Astrocyte (in vitro differentiated cells and primary cell): ENCODE data around the gene LUC7L3. TPM values are rescaled to one million over a fixed set of nuclear protein-coding genes. Genes with fewer than 3 reads are reported as not detected.

ENCODE experiments used
- DNase-seq: peaks from one replicate; pipeline ENCODE4 v3.0.0-alpha.2; 2010; ENCODE audit warnings: low read depth
- FAIRE-seq: peaks from 2 replicates; lab custom pipeline; 2011; peaks lifted over from hg19 to GRCh38; lab: Jason Lieb, UNC
- H2AFZ ChIP-seq: 2 replicates; pipeline ENCODE4 v1.6.0; 2012; ENCODE audit warnings: low read depth, low read length, inconsistent platforms
- H3K27ac ChIP-seq: 2 replicates; pipeline ENCODE4 v1.5.1; 2011; ENCODE audit warnings: low read depth, low read length, inconsistent platforms
- H3K27me3 ChIP-seq: 2 replicates; pipeline ENCODE4 v1.6.0; 2011; ENCODE audit warnings: low read length, inconsistent platforms; ENCODE audit not compliant: insufficient read depth
- H3K36me3 ChIP-seq: 2 replicates; pipeline ENCODE4 v1.5.1; 2011; ENCODE audit warnings: low read length, inconsistent platforms; ENCODE audit not compliant: insufficient read depth
- H3K4me1 ChIP-seq: 2 replicates; pipeline ENCODE4 v1.5.1; 2011; ENCODE audit warnings: low read length, inconsistent platforms; ENCODE audit not compliant: insufficient read depth
- H3K4me2 ChIP-seq: 2 replicates; pipeline ENCODE4 v1.6.0; 2012; ENCODE audit warnings: low read length, inconsistent platforms
- H3K4me3 ChIP-seq: 2 replicates; pipeline ENCODE4 v1.5.1; 2011; ENCODE audit warnings: low read depth, mild to moderate bottlenecking, low read length, inconsistent platforms; ENCODE audit not compliant: insufficient read depth
- H3K79me2 ChIP-seq: 2 replicates; pipeline ENCODE4 v1.6.0; 2012; ENCODE audit warnings: mild to moderate bottlenecking, low read length, inconsistent platforms; ENCODE audit not compliant: insufficient read depth
- H3K9ac ChIP-seq: 2 replicates; pipeline ENCODE4 v1.6.0; 2012; ENCODE audit warnings: mild to moderate bottlenecking, low read length, inconsistent platforms
- H3K9me3 ChIP-seq: 2 replicates; pipeline ENCODE4 v1.5.1; 2012; ENCODE audit warnings: low read depth, mild to moderate bottlenecking, low read length, inconsistent platforms; ENCODE audit not compliant: insufficient read depth
- H4K20me1 ChIP-seq: 2 replicates; pipeline ENCODE4 v1.6.0; 2012; ENCODE audit warnings: low read length, inconsistent platforms; ENCODE audit not compliant: insufficient read depth
- H3K27ac Mint-ChIP-seq: one replicate; pipeline ENCODE4 v1.8.0; 2021; ENCODE audit warnings: mild to moderate bottlenecking, mixed read lengths; ENCODE audit not compliant: unreplicated experiment
- H3K27me3 Mint-ChIP-seq: one replicate; pipeline ENCODE4 v1.8.0; 2021; ENCODE audit warnings: low read depth, mixed read lengths; ENCODE audit not compliant: unreplicated experiment
- H3K36me3 Mint-ChIP-seq: one replicate; pipeline ENCODE4 v1.8.0; 2021; ENCODE audit warnings: low read depth, mixed read lengths; ENCODE audit not compliant: unreplicated experiment
- H3K4me1 Mint-ChIP-seq: one replicate; pipeline ENCODE4 v1.8.0; 2021; ENCODE audit warnings: low read depth, mixed read lengths; ENCODE audit not compliant: unreplicated experiment
- H3K4me3 Mint-ChIP-seq: one replicate; pipeline ENCODE4 v1.8.0; 2021; ENCODE audit warnings: mild to moderate bottlenecking, moderate library complexity, mixed read lengths; ENCODE audit not compliant: unreplicated experiment
- H3K9me3 Mint-ChIP-seq: one replicate; pipeline ENCODE4 v1.8.0; 2021; ENCODE audit warnings: mild to moderate bottlenecking, mixed read lengths; ENCODE audit not compliant: unreplicated experiment
- EZH2 ChIP-seq: IDR thresholded peaks from 2 replicates; pipeline ENCODE4 v1.6.1; 2012; ENCODE audit warnings: mild to moderate bottlenecking, low read length, inconsistent platforms; ENCODE audit not compliant: insufficient read depth
- total RNA-seq: library from RNA; stranded (reverse); gene quantifications from 2 replicates; pipeline ENCODE4 v1.2.1, GENCODE V29; 2021
- TF ChIP-seq, protein P1 (sequence below): IDR thresholded peaks from 2 replicates; pipeline ENCODE4 v1.5.1; 2011; ENCODE audit warnings: low read depth, mild to moderate bottlenecking, inconsistent platforms, low read length, moderate library complexity; ENCODE audit not compliant: insufficient read depth

The LUC7L3 gene
- total RNA-seq, 1 donor from 2014 or later, result 93.0 TPM

DNA sequence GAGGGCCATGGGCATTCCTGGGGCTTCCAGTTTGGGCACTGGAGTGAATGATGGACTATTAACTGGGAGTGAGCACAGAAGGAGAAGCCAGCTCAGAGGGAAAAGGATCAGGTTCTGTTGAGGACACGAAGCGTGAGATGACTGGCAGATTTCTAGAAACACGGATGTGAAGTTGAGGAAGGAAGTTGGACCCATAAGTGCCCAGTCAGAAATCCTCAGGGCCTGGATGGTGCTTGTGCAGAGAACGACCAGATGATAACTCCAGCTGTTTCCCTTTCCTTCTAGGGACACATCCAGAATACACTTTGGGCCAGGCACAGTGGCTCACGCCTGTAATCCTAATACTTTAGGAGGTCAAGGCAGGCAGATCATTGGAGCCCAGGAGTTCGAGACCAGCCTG, 71.2 kb downstream of the LUC7L3 start:
- Histone ChIP-seq H2AFZ (no peak overlapping the region), H3K36me3 (no peaks in the 10 kb centered on the region), H3K27ac (no peak overlapping the region), H3K27me3 (no peaks in the 10 kb centered on the region), H3K4me2 (no peak overlapping the region), H3K4me1 (peaks cover 3% of the 10 kb centered on the region), H3K79me2 (no peaks in the 10 kb centered on the region), H3K9me3 (no peaks in the 10 kb centered on the region), H4K20me1 (no peaks in the 10 kb centered on the region), H3K9ac (no peak overlapping the region), H3K4me3 (no peak overlapping the region)
- no peak overlapping the region for H3K27ac Mint-ChIP-seq
- FAIRE-seq (no peak), DNase-seq (no peak)
- no peaks in the 10 kb centered on the region for H3K9me3 Mint-ChIP-seq
- peaks cover 22% of the 10 kb centered on the region for H3K4me1 Mint-ChIP-seq
- H3K27me3 Mint-ChIP-seq, result peaks cover 2% of the 10 kb centered on the region
- TF ChIP-seq EZH2, result no peak
- TF ChIP-seq, protein P1, sequence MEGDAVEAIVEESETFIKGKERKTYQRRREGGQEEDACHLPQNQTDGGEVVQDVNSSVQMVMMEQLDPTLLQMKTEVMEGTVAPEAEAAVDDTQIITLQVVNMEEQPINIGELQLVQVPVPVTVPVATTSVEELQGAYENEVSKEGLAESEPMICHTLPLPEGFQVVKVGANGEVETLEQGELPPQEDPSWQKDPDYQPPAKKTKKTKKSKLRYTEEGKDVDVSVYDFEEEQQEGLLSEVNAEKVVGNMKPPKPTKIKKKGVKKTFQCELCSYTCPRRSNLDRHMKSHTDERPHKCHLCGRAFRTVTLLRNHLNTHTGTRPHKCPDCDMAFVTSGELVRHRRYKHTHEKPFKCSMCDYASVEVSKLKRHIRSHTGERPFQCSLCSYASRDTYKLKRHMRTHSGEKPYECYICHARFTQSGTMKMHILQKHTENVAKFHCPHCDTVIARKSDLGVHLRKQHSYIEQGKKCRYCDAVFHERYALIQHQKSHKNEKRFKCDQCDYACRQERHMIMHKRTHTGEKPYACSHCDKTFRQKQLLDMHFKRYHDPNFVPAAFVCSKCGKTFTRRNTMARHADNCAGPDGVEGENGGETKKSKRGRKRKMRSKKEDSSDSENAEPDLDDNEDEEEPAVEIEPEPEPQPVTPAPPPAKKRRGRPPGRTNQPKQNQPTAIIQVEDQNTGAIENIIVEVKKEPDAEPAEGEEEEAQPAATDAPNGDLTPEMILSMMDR, result no peak
- no peaks in the 10 kb centered on the region for H3K36me3 Mint-ChIP-seq
- peak overlapping the region; percentile 35 for H3K4me3 Mint-ChIP-seq

- no peaks in the 10 kb centered on the region for H4K20me1 ChIP-seq
- Mint-ChIP-seq H3K27me3 (peaks cover 2% of the 10 kb centered on the region), H3K4me1 (peaks cover 14% of the 10 kb centered on the region), H3K9me3 (no peaks in the 10 kb centered on the region), H3K4me3 (no peak overlapping the region), H3K36me3 (no peaks in the 10 kb centered on the region), H3K27ac (no peak overlapping the region)
- H3K27ac ChIP-seq, result no peak overlapping the region
- H3K27me3 ChIP-seq, result no peaks in the 10 kb centered on the region
- FAIRE-seq (no peak), DNase-seq (no peak)
- H3K79me2 ChIP-seq, result no peaks in the 10 kb centered on the region
- H3K36me3 ChIP-seq, result no peaks in the 10 kb centered on the region
- no peak overlapping the region for H3K4me2 ChIP-seq
- no peak for TF ChIP-seq EZH2
- TF ChIP-seq, protein P1, result no peak
- H3K9me3 ChIP-seq, result no peaks in the 10 kb centered on the region
- no peak overlapping the region for H2AFZ ChIP-seq
- no peak overlapping the region for H3K9ac ChIP-seq
- no peaks in the 10 kb centered on the region for H3K4me1 ChIP-seq
- no peak overlapping the region for H3K4me3 ChIP-seq
Observed at GRCh38 chr17:50792132-50792531, 72.7 kb downstream of the LUC7L3 start.

GRCh38 chr17:50793007-50793406, 73.6 kb downstream of the LUC7L3 start:
- no peaks in the 10 kb centered on the region for H3K4me1 ChIP-seq
- H2AFZ ChIP-seq, result no peak overlapping the region
- H3K27ac Mint-ChIP-seq, result no peak overlapping the region
- no peak overlapping the region for H3K4me3 Mint-ChIP-seq
- no peak overlapping the region for H3K9ac ChIP-seq
- no peak overlapping the region for H3K27ac ChIP-seq
- H3K4me3 ChIP-seq, result no peak overlapping the region
- H3K4me1 Mint-ChIP-seq, result peaks cover 16% of the 10 kb centered on the region
- no peaks in the 10 kb centered on the region for H3K9me3 Mint-ChIP-seq
- TF ChIP-seq EZH2, result no peak
- TF ChIP-seq, protein P1, result no peak
- H3K27me3 ChIP-seq, result no peaks in the 10 kb centered on the region
- H3K79me2 ChIP-seq, result no peaks in the 10 kb centered on the region
- FAIRE-seq, result no peak
- H3K9me3 ChIP-seq, result no peaks in the 10 kb centered on the region
- no peaks in the 10 kb centered on the region for H4K20me1 ChIP-seq
- no peaks in the 10 kb centered on the region for H3K36me3 ChIP-seq
- H3K36me3 Mint-ChIP-seq, result no peaks in the 10 kb centered on the region
- H3K27me3 Mint-ChIP-seq, result peaks cover 2% of the 10 kb centered on the region
- no peak for DNase-seq
- H3K4me2 ChIP-seq, result no peak overlapping the region
